Neural cell (in vitro differentiated cells): Measurements from ENCODE around the gene OR10P1. TPM values are rescaled to one million over a fixed set of nuclear protein-coding genes. Genes with fewer than 3 reads are reported as not detected.

ENCODE experiments used
- H2AFZ ChIP-seq: fragments of 200-600, 300-800 bp; sonication (generic), shearing (Covaris generic); 2 replicates; pipeline ENCODE4 v1.6.0; 2014; ENCODE audit warnings: low read depth, mild to moderate bottlenecking, antibody characterized with exemption, low read length, moderate library complexity
- H3F3A ChIP-seq: fragments of 200-600 bp; shearing (Covaris generic); 2 replicates; pipeline ENCODE4 v1.6.1; 2016; ENCODE audit warnings: mild to moderate bottlenecking, moderate library complexity, mixed read lengths, antibody characterized with exemption, low read length; ENCODE audit not compliant: insufficient read depth, poor library complexity, severe bottlenecking
- H3K27ac ChIP-seq: fragments of 200-600, 300-800 bp; sonication (generic), shearing (Covaris generic); 2 replicates; pipeline ENCODE4 v1.5.1; 2014; ENCODE audit warnings: mild to moderate bottlenecking, low read length, moderate library complexity
- H3K27me3 ChIP-seq: fragments of 300-800, 200-600 bp; sonication (generic), shearing (Covaris generic); 2 replicates; pipeline ENCODE4 v1.6.0; 2014; ENCODE audit warnings: mild to moderate bottlenecking, low read depth, low read length, moderate library complexity; ENCODE audit not compliant: insufficient read depth
- H3K36me3 ChIP-seq: fragments of 300-800, 200-600 bp; sonication (generic), shearing (Covaris generic); 2 replicates; pipeline ENCODE4 v1.5.1; 2014; ENCODE audit warnings: mild to moderate bottlenecking, antibody characterized with exemption, low read length, moderate library complexity; ENCODE audit not compliant: insufficient read depth
- H3K4me2 ChIP-seq: fragments of 300-800, 200-600 bp; sonication (generic), shearing (Covaris generic); 2 replicates; pipeline ENCODE4 v1.6.0; 2014; ENCODE audit warnings: mild to moderate bottlenecking, low read length
- H3K4me3 ChIP-seq: fragments of 300-800, 200-600 bp; sonication (generic), shearing (Covaris generic); 2 replicates; pipeline ENCODE4 v1.5.1; 2014; ENCODE audit warnings: mild to moderate bottlenecking, low read length, moderate library complexity
- H3K79me2 ChIP-seq: fragments of 200-600 bp; shearing (Covaris generic); replicated peaks from 2 replicates; pipeline ENCODE4 v1.6.0; 2014; ENCODE audit warnings: mild to moderate bottlenecking, low read length, moderate library complexity; ENCODE audit not compliant: insufficient read depth
- H3K9ac ChIP-seq: fragments of 300-800, 200-600 bp; sonication (generic), shearing (Covaris generic); 2 replicates; pipeline ENCODE4 v1.6.1; 2016; ENCODE audit warnings: mild to moderate bottlenecking, low read length, mixed read lengths
- H3K9me2 ChIP-seq: fragments of 200-600 bp; shearing (Covaris generic); 2 replicates; pipeline ENCODE4 v1.6.1; 2016; ENCODE audit warnings: mild to moderate bottlenecking, low read length, mixed read lengths; ENCODE audit not compliant: insufficient read depth
- H3K9me3 ChIP-seq: fragments of 200-600, 300-800 bp; sonication (generic), shearing (Covaris generic); 2 replicates; pipeline ENCODE4 v1.6.1; 2016; ENCODE audit warnings: mild to moderate bottlenecking, mixed run types, low read length, moderate library complexity, mixed read lengths
- H4K20me1 ChIP-seq: fragments of 200-600 bp; shearing (Covaris generic); 2 replicates; pipeline ENCODE4 v1.6.1; 2016; ENCODE audit warnings: mild to moderate bottlenecking, mixed run types; ENCODE audit not compliant: insufficient read depth
- CTCF ChIP-seq: fragments of 450-650 bp; IDR thresholded peaks from 2 replicates; pipeline ENCODE4 v1.5.1; 2014; ENCODE audit warnings: antibody characterized with exemption, mild to moderate bottlenecking, moderate library complexity; ENCODE audit not compliant: poor library complexity, severe bottlenecking
- EP300 ChIP-seq: fragments of 450-650 bp; conservative IDR thresholded peaks from 2 replicates; pipeline ENCODE4 v1.6.1; 2014; ENCODE audit warnings: antibody characterized with exemption, mild to moderate bottlenecking, moderate library complexity; ENCODE audit not compliant: poor library complexity, severe bottlenecking
- EZH2 ChIP-seq: fragments of 200-600, 300-800 bp; shearing (Covaris generic), sonication (generic); IDR thresholded peaks from 2 replicates; pipeline ENCODE4 v1.6.1; 2014; ENCODE audit warnings: antibody characterized with exemption, low read length, borderline replicate concordance, mild to moderate bottlenecking; ENCODE audit not compliant: insufficient read depth, poor library complexity, severe bottlenecking
- MXI1 ChIP-seq: fragments of 450-650 bp; conservative IDR thresholded peaks from 2 replicates; pipeline ENCODE4 v1.6.1; 2014; ENCODE audit warnings: antibody characterized with exemption, mild to moderate bottlenecking; ENCODE audit not compliant: poor library complexity, severe bottlenecking
- POLR2AphosphoS5 ChIP-seq: IDR thresholded peaks from 2 replicates; pipeline ENCODE4 v1.6.1; 2012
- RAD21 ChIP-seq: fragments of 450-650 bp; conservative IDR thresholded peaks from 2 replicates; pipeline ENCODE4 v1.6.1; 2014; ENCODE audit warnings: antibody characterized with exemption, mild to moderate bottlenecking, moderate library complexity
- REST ChIP-seq: IDR thresholded peaks from 2 replicates; pipeline ENCODE4 v1.6.1; 2012; ENCODE audit warnings: borderline replicate concordance
- SMC3 ChIP-seq: fragments of 450-650 bp; conservative IDR thresholded peaks from 2 replicates; pipeline ENCODE4 v1.6.1; 2014; ENCODE audit warnings: antibody characterized with exemption, mild to moderate bottlenecking, moderate library complexity; ENCODE audit not compliant: poor library complexity
- TAF1 ChIP-seq: IDR thresholded peaks from 2 replicates; pipeline ENCODE4 v1.6.1; 2012; ENCODE audit warnings: low read depth
- polyA plus RNA-seq: library from polyadenylated mRNA; depleted of rRNA; stranded (reverse); fragments of >200 nt; gene quantifications from 2 replicates; pipeline ENCODE4 v1.2.3, GENCODE V29; 2014

The OR10P1 gene
- polyA plus RNA-seq, 1 donor from 2014 or later, result not detected

GRCh38 chr12:55676707-55677106 lies 40.0 kb downstream of the OR10P1 start:
- TF ChIP-seq RAD21 (no peak), REST (no peak), POLR2AphosphoS5 (no peak), TAF1 (no peak), EP300 (no peak), MXI1 (no peak), CTCF (no peak), EZH2 (no peak), SMC3 (no peak)
- Histone ChIP-seq H3K27ac (no peak overlapping the region), H3K9me2 (no peaks in the 10 kb centered on the region), H2AFZ (no peak overlapping the region), H3K79me2 (no peaks in the 10 kb centered on the region), H3K36me3 (no peaks in the 10 kb centered on the region), H4K20me1 (no peaks in the 10 kb centered on the region), H3F3A (no peaks in the 10 kb centered on the region), H3K27me3 (no peaks in the 10 kb centered on the region), H3K4me3 (no peak overlapping the region), H3K9ac (no peak overlapping the region), H3K4me2 (no peak overlapping the region), H3K9me3 (no peaks in the 10 kb centered on the region)

GRCh38 chr12:55679691-55680090 lies 43.0 kb downstream of the OR10P1 start:
- H2AFZ ChIP-seq, result no peak overlapping the region
- no peaks in the 10 kb centered on the region for H3K27me3 ChIP-seq
- no peaks in the 10 kb centered on the region for H3K79me2 ChIP-seq
- no peaks in the 10 kb centered on the region for H3F3A ChIP-seq
- TF ChIP-seq POLR2AphosphoS5 (no peak), EP300 (no peak), TAF1 (no peak), SMC3 (no peak), MXI1 (no peak), RAD21 (no peak), REST (no peak), CTCF (no peak), EZH2 (no peak)
- no peak overlapping the region for H3K4me2 ChIP-seq
- H3K27ac ChIP-seq, result no peak overlapping the region
- no peaks in the 10 kb centered on the region for H3K36me3 ChIP-seq
- no peak overlapping the region for H3K4me3 ChIP-seq
- no peaks in the 10 kb centered on the region for H3K9me3 ChIP-seq
- no peaks in the 10 kb centered on the region for H4K20me1 ChIP-seq
- H3K9ac ChIP-seq, result no peak overlapping the region
- H3K9me2 ChIP-seq, result no peaks in the 10 kb centered on the region
